RWPE1 (cell line): Measurements from ENCODE around the gene MYO7B.

Experiments used
- CTCF ChIA-PET: fragments of 350-600 bp; sonication (Branson Sonifier 250); formaldehyde crosslinking; extraction: SDS; loops from one replicate; lab custom pipeline; 2021; lab: Yijun Ruan, JAX
- POLR2A ChIA-PET: fragments of 400-600 bp; formaldehyde crosslinking; extraction: SDS; loops from one replicate; lab custom pipeline; 2020; ENCODE audit warnings: antibody characterized with exemption; ENCODE audit not compliant: low non-redundant PET; lab: Yijun Ruan, JAX
- DNase-seq: peaks from one replicate; pipeline ENCODE4 v3.0.0; 2012; ENCODE audit warnings: low spot score
- H3K27ac ChIP-seq: fragments of 450-650 bp; 2 replicates; pipeline ENCODE4 v1.5.1; 2017
- CTCF ChIP-seq: fragments of 450-650 bp; conservative IDR thresholded peaks from 2 replicates; pipeline ENCODE4 v1.5.1; 2017; ENCODE audit warnings: low read depth, mild to moderate bottlenecking

Gene MYO7B

GRCh38 chr2:127661949-127662510 is 126.5 kb downstream of the MYO7B start:
- DNase-seq = no peak
- ChIA-PET POLR2A (no interaction called here), CTCF (interaction anchor here (0.7 to 1.4 kb wide), 2 partner anchors 12 to 460 kb away, joined by 3 to 5 read pairs; no protein-coding TSS in a partner anchor)
- no peak for TF ChIP-seq CTCF
- no peak overlapping the region for H3K27ac ChIP-seq

- POLR2A ChIA-PET = no interaction called here
- DNase-seq = no peak
- no peak overlapping the region for H3K27ac ChIP-seq
- no peak for TF ChIP-seq CTCF
- CTCF ChIA-PET = interaction anchor here (0.5 to 0.7 kb wide), 3 partner anchors 165 to 461 kb away, joined by 3 to 4 read pairs (median 3); no protein-coding TSS in a partner anchor
Observed at GRCh38 chr2:127662937-127663565, 127.6 kb downstream of the MYO7B start.

GRCh38 chr2:127663566-127664064 is 128.1 kb downstream of the MYO7B start:
- no peak overlapping the region for H3K27ac ChIP-seq
- CTCF ChIA-PET = interaction anchor here (0.5 to 0.6 kb wide), 3 partner anchors 22 to 253 kb away, joined by 3 to 4 read pairs (median 3); no protein-coding TSS in a partner anchor
- TF ChIP-seq CTCF = no peak
- DNase-seq = no peak
- POLR2A ChIA-PET = no interaction called here

GRCh38 chr2:127664065-127664894 is 128.8 kb downstream of the MYO7B start:
- CTCF ChIA-PET = interaction anchor here (0.6 kb wide), 1 partner anchor 23 kb away, joined by 3 read pairs; no protein-coding TSS in a partner anchor
- no peak for TF ChIP-seq CTCF
- H3K27ac ChIP-seq = no peak overlapping the region
- POLR2A ChIA-PET = no interaction called here
- no peak for DNase-seq

- no peak overlapping the region for H3K27ac ChIP-seq
- TF ChIP-seq CTCF = no peak
- CTCF ChIA-PET = no interaction called here
- DNase-seq = no peak
- POLR2A ChIA-PET = no interaction called here
Observed at GRCh38 chr2:127664895-127665225, 129.4 kb downstream of the MYO7B start.

- ChIA-PET POLR2A (no interaction called here), CTCF (no interaction called here)
- H3K27ac ChIP-seq = no peak overlapping the region
- DNase-seq = no peak
- TF ChIP-seq CTCF = no peak
Observed at GRCh38 chr2:127665267-127665893, 129.9 kb downstream of the MYO7B start.
